ENCODE results near the gene POU2AF3.

The POU2AF3 gene

GRCh38 chr11:111329306-111330204 is 31.2 kb downstream of the POU2AF3 start:
- DNase-seq (ENCODE audit: low read depth), result no peak

GRCh38 chr11:111330234-111330893 is 32.0 kb downstream of the POU2AF3 start:
- no peak for DNase-seq (ENCODE audit: low read depth)

GRCh38 chr11:111331711-111332479 is 33.5 kb downstream of the POU2AF3 start:
- DNase-seq (ENCODE audit: low read depth), result peak; percentile 50

GRCh38 chr11:111334532-111335502 is 36.5 kb downstream of the POU2AF3 start:
- DNase-seq (ENCODE audit: low read depth), result no peak

GRCh38 chr11:111335549-111335948 is 37.2 kb downstream of the POU2AF3 start:
- peak; percentile 61 for DNase-seq (ENCODE audit: low read depth)

GRCh38 chr11:111336062-111336461 is 37.7 kb downstream of the POU2AF3 start:
- DNase-seq (ENCODE audit: low read depth), result no peak

GRCh38 chr11:111336582-111337256 is 38.4 kb downstream of the POU2AF3 start:
- DNase-seq (ENCODE audit: low read depth), result peak; percentile 65

- no peak for DNase-seq (ENCODE audit: low read depth)
Observed at GRCh38 chr11:111339758-111340388, 41.5 kb downstream of the POU2AF3 start.

GRCh38 chr11:111342329-111342728 is 44.0 kb downstream of the POU2AF3 start:
- no peak for DNase-seq (ENCODE audit: low read depth)

- DNase-seq (ENCODE audit: low read depth), result peak; percentile 75
Observed at GRCh38 chr11:111344032-111344431, 45.7 kb downstream of the POU2AF3 start.

- no peak for DNase-seq (ENCODE audit: low read depth)
Observed at GRCh38 chr11:111347002-111347722, 48.8 kb downstream of the POU2AF3 start.

- DNase-seq (ENCODE audit: low read depth), result peak; percentile 70
Observed at GRCh38 chr11:111347723-111348115, 49.4 kb downstream of the POU2AF3 start.

GRCh38 chr11:111348147-111348546 is 49.8 kb downstream of the POU2AF3 start:
- DNase-seq (ENCODE audit: low read depth), result no peak

- DNase-seq (ENCODE audit: low read depth), result no peak
Observed at GRCh38 chr11:111349191-111349695, 50.9 kb downstream of the POU2AF3 start.

GRCh38 chr11:111350811-111351210 is 52.5 kb downstream of the POU2AF3 start:
- DNase-seq (ENCODE audit: low read depth), result no peak

- DNase-seq (ENCODE audit: low read depth), result no peak
Observed at GRCh38 chr11:111351374-111352055, 53.2 kb downstream of the POU2AF3 start.

GRCh38 chr11:111352231-111352746 is 53.9 kb downstream of the POU2AF3 start:
- no peak for DNase-seq (ENCODE audit: low read depth)

- DNase-seq (ENCODE audit: low read depth), result no peak
Observed at GRCh38 chr11:111352935-111353710, 54.8 kb downstream of the POU2AF3 start.
